Tracheal epithelial cell (primary cell): ENCODE measurements around the gene SPDYE2B. TPM values are rescaled to one million over a fixed set of nuclear protein-coding genes. Genes with fewer than 3 reads are reported as not detected.

Experiments
- total RNA-seq: library from RNA; depleted of rRNA; stranded (reverse); fragments of >200 nt; gene quantifications from 2 replicates; pipeline ENCODE4 v1.2.1, GENCODE V29; 2014

The SPDYE2B gene
- total RNA-seq: not detected in 2 replicates

GRCh38 chr7:102649924-102650323 lies at the start of gene SPDYE2B:
SPDYE2B (plus strand) TSS chr7:102650319; CDS start chr7:102652349, 2,030 bp downstream.

GRCh38 chr7:102616507-102617125 lies 33.5 kb upstream of the SPDYE2B start, which contains the start of gene RASA4:
RASA4 (minus strand) TSS chr7:102616756; CDS start chr7:102616689, 67 bp downstream.

GRCh38 chr7:102642691-102643090 lies 7.4 kb upstream of the SPDYE2B start, which contains the start of gene UPK3BL1:
UPK3BL1 (minus strand) TSS chr7:102642791; CDS start chr7:102642741, 50 bp downstream.

DNA sequence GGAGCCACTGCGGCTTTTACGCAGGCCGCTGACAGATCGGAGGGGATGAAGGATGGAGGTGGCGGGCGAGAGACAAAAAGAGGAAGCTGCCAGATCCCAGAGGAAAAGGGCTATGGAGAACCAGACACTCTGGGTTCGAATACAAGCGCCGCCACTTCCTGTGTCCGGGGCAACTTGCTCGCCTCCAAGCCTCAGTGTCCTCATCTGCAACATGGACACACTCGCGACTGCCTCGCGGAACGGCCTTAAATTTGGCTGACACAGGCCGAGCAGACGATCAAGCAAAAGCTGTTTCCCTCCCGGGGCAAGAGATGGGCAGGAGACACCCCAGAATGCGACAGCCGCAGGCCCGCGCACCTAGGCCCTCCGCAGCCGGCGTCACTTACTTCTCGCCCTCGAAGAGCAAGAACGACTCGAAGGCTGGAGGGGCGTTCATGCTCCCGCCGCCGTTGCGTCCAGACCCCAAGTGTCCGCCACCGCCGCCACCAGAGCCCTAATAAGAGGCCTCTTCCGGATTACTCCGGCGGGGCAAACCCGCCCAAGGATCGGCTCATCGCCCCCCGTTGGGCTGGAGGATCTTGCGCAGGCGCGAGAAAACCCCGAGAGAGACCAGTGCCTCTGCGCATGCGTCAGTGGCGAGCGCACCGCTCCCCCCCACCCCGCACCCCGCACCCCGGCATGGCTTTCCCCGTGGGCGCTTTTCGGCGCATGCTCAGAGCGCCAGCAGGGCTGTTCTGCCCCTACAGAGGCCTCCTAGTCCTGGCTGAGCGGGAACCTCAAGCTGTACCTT lies 21.2 kb downstream of the SPDYE2B start, which contains the start of gene POLR2J2:
TSS of gene POLR2J2 (minus strand) at position 498 of the 790 bp plus-strand sequence. CDS start at position 436, 62 bp downstream.

Other genes with a start within 250 kb of the SPDYE2B start
- gene ORAI2, start 216.7 kb upstream of the SPDYE2B start, total RNA-seq: 3.4 and 21.0 TPM in 2 replicates
- 13.6 and 15.9 TPM in 2 replicates for gene ALKBH4, start 185.5 kb upstream of the SPDYE2B start, total RNA-seq
- 20.0 and 39.0 TPM in 2 replicates for gene LRWD1, start 185.3 kb upstream of the SPDYE2B start, total RNA-seq
- 17.4 and 21.7 TPM in 2 replicates for gene POLR2J, start 171.4 kb upstream of the SPDYE2B start, total RNA-seq
- gene RASA4B, start 132.5 kb upstream of the SPDYE2B start, total RNA-seq: 3.0 and 3.9 TPM in 2 replicates
- gene UPK3BL2, start 106.6 kb upstream of the SPDYE2B start, total RNA-seq: 10.0 and 17.1 TPM in 2 replicates
- not detected in 2 replicates for gene SPDYE2, start 99.1 kb upstream of the SPDYE2B start, total RNA-seq
- gene POLR2J3, start 77.7 kb upstream of the SPDYE2B start, total RNA-seq: 6.2 and 12.0 TPM in 2 replicates
- 1.7 and 4.3 TPM in 2 replicates for gene RASA4, start 33.6 kb upstream of the SPDYE2B start, total RNA-seq
- gene UPK3BL1, start 7.5 kb upstream of the SPDYE2B start, total RNA-seq: 254 and 315 TPM in 2 replicates
- 0.43 TPM in 1 of 2 replicates, not detected in the other for gene POLR2J2, start 21.3 kb downstream of the SPDYE2B start, total RNA-seq
- gene FAM185A, start 98.7 kb downstream of the SPDYE2B start, total RNA-seq: 5.5 and 12.6 TPM in 2 replicates